K562 (cell line): ENCODE results near the gene EIF4E2. TPM values are rescaled to one million over a fixed set of nuclear protein-coding genes. Genes with fewer than 3 reads are reported as not detected.

Experiments
- CTCF ChIP-seq, 3 experiments: IDR thresholded peaks in 2 of 3; conservative IDR thresholded peaks in 1 of 3; 2 replicates each; pipeline ENCODE4 v1.5.1; 2011 to 2012; ENCODE audit warnings: low read length in 3 of 3, mild to moderate bottlenecking in 3 of 3, control low read depth in 2 of 3, improper control_type of control experiment in 1 of 3, inconsistent platforms in 1 of 3, low read depth in 1 of 3, mixed read lengths in 1 of 3, moderate library complexity in 1 of 3; ENCODE audit not compliant: insufficient read depth in 2 of 3
- GABPB1 ChIP-seq: sonication (generic); formaldehyde crosslinking; IDR thresholded peaks from 2 replicates; pipeline ENCODE4 v1.8.0; 2022; ENCODE audit warnings: mild to moderate bottlenecking, missing genetic modification reagents
- IRF2 ChIP-seq: sonication (generic); formaldehyde crosslinking; IDR thresholded peaks from 2 replicates; pipeline ENCODE4 v1.8.1; 2022; ENCODE audit warnings: mild to moderate bottlenecking, missing genetic modification reagents
- LCOR ChIP-seq: sonication (generic); formaldehyde crosslinking; IDR thresholded peaks from 2 replicates; pipeline ENCODE4 v1.8.0; 2022; ENCODE audit warnings: mild to moderate bottlenecking, missing genetic modification reagents
- PATZ1 ChIP-seq: fragments of 250-450 bp; sonication (Bioruptor Pico); IDR thresholded peaks from 2 replicates; pipeline ENCODE4 v1.5.0; 2020; ENCODE audit warnings: mild to moderate bottlenecking, borderline replicate concordance
- RBM17 ChIP-seq: fragments of 200-400 bp; formaldehyde crosslinking; IDR thresholded peaks from 2 replicates; pipeline ENCODE4 v1.6.1; 2017; ENCODE audit warnings: low read depth, mild to moderate bottlenecking, low read length, borderline replicate concordance
- RNF2 ChIP-seq: sonication (generic); IDR thresholded peaks from 2 replicates; pipeline ENCODE4 v1.6.1; 2016
- SIX5 ChIP-seq, 2 experiments: IDR thresholded peaks; 2 replicates each; pipeline ENCODE4 v1.6.1; 2011; ENCODE audit warnings: low read length in 2 of 2, borderline replicate concordance in 1 of 2, low read depth in 1 of 2, mild to moderate bottlenecking in 1 of 2, moderate library complexity in 1 of 2; ENCODE audit not compliant: insufficient read depth in 1 of 2
- SLC30A9 ChIP-seq: fragments of 250-450 bp; sonication (Bioruptor Pico); IDR thresholded peaks from 2 replicates; pipeline ENCODE4 v1.8.0; 2022; ENCODE audit warnings: mild to moderate bottlenecking, moderate library complexity
- SMAD2 ChIP-seq: fragments of 150-350 bp; IDR thresholded peaks from 2 replicates; pipeline ENCODE4 v1.6.1; 2014; ENCODE audit warnings: low read depth, mild to moderate bottlenecking, low read length
- SREBF2 ChIP-seq: sonication (generic); formaldehyde crosslinking; IDR thresholded peaks from 2 replicates; pipeline ENCODE4 v1.4.0; 2020; ENCODE audit warnings: mild to moderate bottlenecking, missing genetic modification reagents
- ZNF253 ChIP-seq: fragments of 250-450 bp; sonication (Bioruptor Pico); conservative IDR thresholded peaks from 2 replicates; pipeline ENCODE4 v1.6.1; 2021; ENCODE audit warnings: mild to moderate bottlenecking
- ZNF589 ChIP-seq: fragments of 200-800 bp; sonication (Bioruptor generic); IDR thresholded peaks from 2 replicates; pipeline ENCODE4 v1.6.1; 2016; ENCODE audit warnings: low read depth, missing genetic modification characterization, missing compliant biosample characterization
- ZNF79 ChIP-seq: fragments of 250-450 bp; sonication (Bioruptor Pico); IDR thresholded peaks from 2 replicates; pipeline ENCODE4 v1.4.0; 2020; ENCODE audit warnings: low read depth, mild to moderate bottlenecking, moderate library complexity
- polyA plus RNA-seq, 8 experiments: library from polyadenylated mRNA; depleted of rRNA in 4 of 8; stranded (reverse) in 5 of 8; unstranded in 3 of 8; fragments of >200 nt; fragmentation: Nextera tagmentation in 2 of 8; fragmentation: Illumina TruSeq in 1 of 8; extraction: Ambion mirVana in 2 of 8; extraction: Trizol in 1 of 8; gene quantifications; 2 replicates each; pipeline versions ENCODE4 v1.2.1 to v1.2.3, GENCODE V29; 2011 to 2014; ENCODE audit warnings: inconsistent platforms in 1 of 8, missing spikeins in 1 of 8
- total RNA-seq, 7 experiments: library from RNA; depleted of rRNA in 6 of 7; stranded (reverse); fragments of >200 nt in 6 of 7; fragmentation: Illumina TruSeq in 2 of 7; extraction: Trizol in 2 of 7; gene quantifications; 2 replicates each; pipeline versions ENCODE4 v1.2.1 to v1.2.3, GENCODE V29; 2011 to 2021; ENCODE audit warnings: low replicate concordance in 1 of 7
- TF ChIP-seq, protein P1 (sequence below): fragments of 450-650 bp; formaldehyde crosslinking; IDR thresholded peaks from 2 replicates; pipeline ENCODE4 v1.4.0; 2020; ENCODE audit warnings: mild to moderate bottlenecking
- TF ChIP-seq, protein P2 (sequence below): fragments of 250-450 bp; sonication (Bioruptor Pico); IDR thresholded peaks from 2 replicates; pipeline ENCODE4 v1.5.0; 2021

Gene EIF4E2
- total and polyA plus RNA-seq, 9 of the 15 experiments (the other 6 are each of a cell fraction or from before 2014, with no cell fraction given): 33.9 to 169 (median 77.5) TPM

GRCh38 chr2:232550354-232551249 lies at the start of gene EIF4E2, which contains the start of gene TIGD1 (continued):
- peak; percentile 83 for TF ChIP-seq RNF2
- TF ChIP-seq ZNF79 (CRISPR knock-in tag): no peak
- no peak for TF ChIP-seq IRF2
- TF ChIP-seq, protein P1, sequence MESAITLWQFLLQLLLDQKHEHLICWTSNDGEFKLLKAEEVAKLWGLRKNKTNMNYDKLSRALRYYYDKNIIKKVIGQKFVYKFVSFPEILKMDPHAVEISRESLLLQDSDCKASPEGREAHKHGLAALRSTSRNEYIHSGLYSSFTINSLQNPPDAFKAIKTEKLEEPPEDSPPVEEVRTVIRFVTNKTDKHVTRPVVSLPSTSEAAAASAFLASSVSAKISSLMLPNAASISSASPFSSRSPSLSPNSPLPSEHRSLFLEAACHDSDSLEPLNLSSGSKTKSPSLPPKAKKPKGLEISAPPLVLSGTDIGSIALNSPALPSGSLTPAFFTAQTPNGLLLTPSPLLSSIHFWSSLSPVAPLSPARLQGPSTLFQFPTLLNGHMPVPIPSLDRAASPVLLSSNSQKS (CRISPR knock-in tag): no peak
- no peak for TF ChIP-seq SMAD2
- no peak for TF ChIP-seq ZNF253 (CRISPR knock-in tag)
- peak in 1 of 2 experiments; percentile 25; a peak in 1 of 4 replicates for TF ChIP-seq SIX5 (IDR thresholded peaks at IDR 0.05; ENCODE audit: borderline replicate concordance in 1 of 2, insufficient read depth in 1 of 2, low read depth in 1 of 2, low read length in 2 of 2)
- TF ChIP-seq GABPB1 (CRISPR knock-in tag): peak; percentile 100
- TF ChIP-seq SLC30A9 (CRISPR knock-in tag): no peak
- TF ChIP-seq, protein P2, sequence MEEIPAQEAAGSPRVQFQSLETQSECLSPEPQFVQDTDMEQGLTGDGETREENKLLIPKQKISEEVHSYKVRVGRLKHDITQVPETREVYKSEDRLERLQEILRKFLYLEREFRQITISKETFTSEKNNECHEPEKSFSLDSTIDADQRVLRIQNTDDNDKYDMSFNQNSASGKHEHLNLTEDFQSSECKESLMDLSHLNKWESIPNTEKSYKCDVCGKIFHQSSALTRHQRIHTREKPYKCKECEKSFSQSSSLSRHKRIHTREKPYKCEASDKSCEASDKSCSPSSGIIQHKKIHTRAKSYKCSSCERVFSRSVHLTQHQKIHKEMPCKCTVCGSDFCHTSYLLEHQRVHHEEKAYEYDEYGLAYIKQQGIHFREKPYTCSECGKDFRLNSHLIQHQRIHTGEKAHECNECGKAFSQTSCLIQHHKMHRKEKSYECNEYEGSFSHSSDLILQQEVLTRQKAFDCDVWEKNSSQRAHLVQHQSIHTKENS (CRISPR knock-in tag): no peak
- no peak for TF ChIP-seq ZNF589
- TF ChIP-seq CTCF (IDR thresholded peaks at IDR 0.05 in 2 of 3, conservative IDR thresholded peaks at IDR 0.05 in 1 of 3; ENCODE audit: insufficient read depth in 2 of 3, low read depth in 1 of 3, low read length in 3 of 3): peak; percentile 12 to 40 (median 15); a peak in 2 of 6 replicates
- TF ChIP-seq PATZ1 (CRISPR knock-in tag): no peak
- TF ChIP-seq LCOR: peak; percentile 51; the same call in 1 of the 2 replicates
- TF ChIP-seq RBM17: no peak
- no peak for TF ChIP-seq SREBF2 (CRISPR knock-in tag)
